ENCODE data around the gene ZBTB16. TPM values are rescaled to one million over a fixed set of nuclear protein-coding genes. Genes with fewer than 3 reads are reported as not detected.

ZBTB16 gene
- total RNA-seq, 2 donors from 2014 or later, result 3.3 to 4.0 TPM

- H3K4me1 Mint-ChIP-seq (ENCODE audit: low read depth), result peaks cover 14% of the 10 kb centered on the region
- ATAC-seq (replicated peaks in 1 of 2), result no peak
- DNase-seq, result no peak
- H3K27ac Mint-ChIP-seq, result no peak overlapping the region
- no peaks in the 10 kb centered on the region for H3K9me3 Mint-ChIP-seq
- H3K36me3 Mint-ChIP-seq (ENCODE audit: insufficient read depth in 2 of 2), result no peaks in the 10 kb centered on the region
- no peaks in the 10 kb centered on the region for H3K27me3 Mint-ChIP-seq (ENCODE audit: low read depth)
- no peak overlapping the region for H3K4me3 Mint-ChIP-seq
Observed at GRCh38 chr11:114215428-114215827, 155.9 kb downstream of the ZBTB16 start.

DNA sequence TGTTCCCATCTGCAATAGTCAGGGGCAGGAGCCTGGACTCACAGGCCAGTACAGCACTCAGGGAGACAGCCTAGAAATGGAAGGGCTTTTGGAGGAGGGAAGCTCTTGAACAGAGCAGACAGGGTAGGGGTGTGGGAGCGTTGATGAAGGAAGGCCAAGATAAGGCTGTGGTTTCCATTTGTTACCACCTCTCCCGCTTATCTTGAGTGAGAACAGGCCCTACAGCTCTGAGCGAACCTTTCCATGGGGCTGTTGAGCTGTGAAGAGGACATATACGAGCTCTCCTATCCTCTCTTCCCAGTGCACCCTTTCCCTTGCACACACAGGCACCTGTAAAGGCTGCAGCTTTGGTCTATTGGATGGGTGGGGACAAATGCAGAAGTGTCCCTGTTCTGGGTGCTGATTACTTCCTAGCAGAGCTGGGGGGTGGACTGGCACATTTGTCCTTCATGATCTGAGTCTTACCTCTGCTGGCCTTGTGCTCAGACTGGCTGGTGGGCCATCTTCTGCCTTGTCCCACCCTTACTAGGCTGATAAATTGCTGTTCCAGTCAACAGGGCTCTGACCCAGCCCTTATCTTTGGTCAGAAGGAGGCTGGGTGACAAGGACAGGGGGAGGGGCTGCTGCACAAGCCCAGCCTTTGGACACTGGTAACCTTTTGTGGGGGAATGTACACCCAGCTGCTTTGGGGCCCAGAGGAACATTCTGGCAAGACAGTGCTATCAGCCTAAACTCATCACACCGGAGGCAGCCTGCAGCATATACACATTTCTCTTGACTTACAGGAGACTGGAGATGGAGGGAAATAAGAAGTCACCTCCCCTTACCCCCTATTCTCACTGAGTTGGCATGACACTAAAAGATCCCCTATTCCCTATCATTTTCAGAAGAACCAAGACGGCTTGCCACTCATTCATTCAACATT, 156.6 kb downstream of the ZBTB16 start:
- ATAC-seq (replicated peaks in 1 of 2) (peak in 1 of 2 donors; percentile 19), DNase-seq (no peak)
- no peaks in the 10 kb centered on the region for H3K9me3 Mint-ChIP-seq
- peaks cover 14% of the 10 kb centered on the region for H3K4me1 Mint-ChIP-seq (ENCODE audit: low read depth)
- peak overlapping the region in 1 of 2 donors; percentile 2 for H3K4me3 Mint-ChIP-seq
- peak overlapping the region; percentile 14 for H3K27ac Mint-ChIP-seq
- H3K36me3 Mint-ChIP-seq (ENCODE audit: insufficient read depth in 2 of 2), result no peaks in the 10 kb centered on the region
- no peaks in the 10 kb centered on the region for H3K27me3 Mint-ChIP-seq (ENCODE audit: low read depth)

DNA sequence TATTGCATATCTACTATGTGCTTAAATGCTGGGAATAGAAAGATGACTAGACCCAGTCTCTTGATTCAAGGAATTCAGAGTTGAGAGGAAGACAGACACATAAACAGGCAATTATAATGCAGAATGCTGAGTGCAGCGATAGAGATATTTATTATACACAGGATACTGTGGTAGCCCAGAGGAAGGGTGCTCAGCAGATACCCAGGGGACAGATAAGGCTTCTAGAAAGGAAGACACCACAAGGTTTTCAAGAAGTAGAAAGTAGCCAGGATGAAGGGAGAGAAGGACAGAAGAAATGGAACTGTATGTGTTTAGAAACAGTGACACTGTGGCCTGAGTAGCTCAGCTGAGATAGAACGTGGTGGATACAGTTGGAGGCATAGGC, 157.3 kb downstream of the ZBTB16 start:
- peak overlapping the region in 1 of 2 donors; percentile 2 for H3K4me3 Mint-ChIP-seq
- no peak for DNase-seq

DNA sequence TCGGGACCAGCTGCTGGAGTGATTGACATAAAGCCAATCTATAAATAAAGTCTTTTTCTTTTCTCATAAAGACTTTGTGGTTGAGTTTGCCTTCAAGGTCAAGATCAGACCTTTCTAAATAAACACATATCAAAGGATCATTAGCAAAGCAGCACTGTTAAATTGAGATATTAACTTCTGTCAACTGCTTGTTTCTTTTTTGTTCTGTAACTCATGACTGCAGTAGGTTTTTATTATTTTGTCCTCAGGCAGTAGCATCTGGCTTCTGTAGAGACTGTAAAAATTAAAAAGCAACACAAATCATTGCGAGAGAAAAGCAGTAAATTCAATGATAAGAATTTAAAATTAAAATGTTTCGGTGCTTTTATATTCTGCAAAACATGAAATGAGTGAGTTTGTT, 159.0 kb downstream of the ZBTB16 start:
- Mint-ChIP-seq H3K36me3 (ENCODE audit: insufficient read depth in 2 of 2) (no peaks in the 10 kb centered on the region), H3K27ac (no peak overlapping the region), H3K27me3 (ENCODE audit: low read depth) (peaks cover under 1% of the 10 kb centered on the region), H3K4me1 (ENCODE audit: low read depth) (peaks cover 14% of the 10 kb centered on the region), H3K9me3 (no peaks in the 10 kb centered on the region), H3K4me3 (no peak overlapping the region)
- ATAC-seq (replicated peaks in 1 of 2), result no peak
- DNase-seq, result no peak

More for the DNA sequence above, 157.3 kb downstream of the ZBTB16 start:
- Mint-ChIP-seq H3K9me3 (no peaks in the 10 kb centered on the region), H3K27me3 (ENCODE audit: low read depth) (no peaks in the 10 kb centered on the region), H3K27ac (peak overlapping the region; percentile 14), H3K4me1 (ENCODE audit: low read depth) (peaks cover 14% of the 10 kb centered on the region), H3K36me3 (ENCODE audit: insufficient read depth in 2 of 2) (no peaks in the 10 kb centered on the region)
- peak; percentile 24 to 65 for ATAC-seq (replicated peaks in 1 of 2)

DNA sequence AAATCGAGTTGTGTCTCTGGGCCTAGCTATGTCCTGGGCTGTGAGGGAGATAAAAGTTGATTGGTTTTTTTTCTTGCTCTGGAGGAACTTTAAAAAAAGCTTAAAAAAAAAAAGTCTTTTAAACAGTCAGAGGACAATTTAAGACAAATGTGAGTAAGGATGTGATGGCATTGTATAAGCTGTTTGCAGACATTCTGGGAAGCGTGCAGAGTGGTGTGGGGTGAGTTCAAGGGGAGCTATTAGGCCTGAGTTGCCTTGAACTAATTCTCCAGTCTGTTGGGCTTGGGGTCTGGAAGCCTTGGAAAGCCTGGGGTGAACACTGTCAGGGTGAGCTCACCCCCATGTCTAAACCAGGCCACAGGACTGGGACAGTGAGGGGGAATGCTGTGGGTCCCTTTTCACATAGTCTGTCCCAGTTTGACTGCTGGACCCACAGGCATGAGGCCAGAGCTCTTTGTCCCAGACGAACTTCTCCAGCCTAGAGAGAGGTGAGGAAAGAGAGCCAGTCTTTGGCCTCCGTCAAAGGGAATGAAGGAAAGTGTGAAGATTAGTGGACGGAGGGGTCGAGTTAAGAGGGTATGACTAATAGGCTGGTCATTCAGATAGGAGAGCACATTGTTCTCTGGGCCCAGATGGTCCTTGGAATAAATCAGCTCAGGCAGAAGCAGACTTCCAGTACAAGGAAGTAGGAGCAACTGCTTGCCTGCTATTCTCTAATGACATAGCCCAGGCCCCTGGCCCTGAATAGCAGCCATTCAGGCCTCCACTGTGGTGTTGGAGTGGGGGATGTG, 160.2 kb downstream of the ZBTB16 start:
- H3K4me3 Mint-ChIP-seq, result no peak overlapping the region
- no peak for ATAC-seq (replicated peaks in 1 of 2)
- no peak for DNase-seq
- H3K9me3 Mint-ChIP-seq, result no peaks in the 10 kb centered on the region
- no peaks in the 10 kb centered on the region for H3K36me3 Mint-ChIP-seq (ENCODE audit: insufficient read depth in 2 of 2)
- H3K27ac Mint-ChIP-seq, result no peak overlapping the region
- H3K27me3 Mint-ChIP-seq (ENCODE audit: low read depth), result peaks cover 5% of the 10 kb centered on the region
- peaks cover 14% of the 10 kb centered on the region for H3K4me1 Mint-ChIP-seq (ENCODE audit: low read depth)

- Mint-ChIP-seq H3K9me3 (no peaks in the 10 kb centered on the region), H3K4me3 (no peak overlapping the region)
- DNase-seq, result no peak
Observed at GRCh38 chr11:114221037-114221436, 161.5 kb downstream of the ZBTB16 start.

DNA sequence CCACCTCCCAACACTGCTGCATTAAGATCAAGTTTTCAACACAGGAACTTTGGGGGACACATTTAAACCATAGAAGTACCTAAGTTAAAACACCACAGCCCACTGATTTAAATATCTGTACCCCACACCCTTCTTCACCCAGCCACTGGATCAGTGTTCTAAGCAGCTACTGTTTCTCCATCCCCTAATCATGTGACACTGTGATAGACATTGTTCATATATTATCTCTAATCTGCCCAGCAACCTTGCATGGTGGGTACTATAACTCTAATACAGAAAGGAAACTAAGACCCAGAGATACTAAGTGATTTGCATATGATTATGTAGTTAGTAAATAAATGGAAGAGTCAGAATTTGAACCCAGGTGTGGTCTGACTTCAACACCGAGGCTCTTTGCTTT, 166.2 kb downstream of the ZBTB16 start:
- ATAC-seq (replicated peaks in 1 of 2) (no peak), DNase-seq (no peak)
- Mint-ChIP-seq H3K4me3 (no peak overlapping the region), H3K9me3 (no peaks in the 10 kb centered on the region), H3K27ac (no peak overlapping the region), H3K36me3 (ENCODE audit: insufficient read depth in 2 of 2) (no peaks in the 10 kb centered on the region), H3K4me1 (ENCODE audit: low read depth) (peaks cover 9% of the 10 kb centered on the region), H3K27me3 (ENCODE audit: low read depth) (peaks cover 5% of the 10 kb centered on the region)

More at GRCh38 chr11:114221037-114221436, 161.5 kb downstream of the ZBTB16 start:
- no peak for ATAC-seq (replicated peaks in 1 of 2)
- no peaks in the 10 kb centered on the region for H3K36me3 Mint-ChIP-seq (ENCODE audit: insufficient read depth in 2 of 2)
- H3K27ac Mint-ChIP-seq, result no peak overlapping the region
- peaks cover 5% of the 10 kb centered on the region for H3K27me3 Mint-ChIP-seq (ENCODE audit: low read depth)
- H3K4me1 Mint-ChIP-seq (ENCODE audit: low read depth), result peaks cover 18% of the 10 kb centered on the region

DNA sequence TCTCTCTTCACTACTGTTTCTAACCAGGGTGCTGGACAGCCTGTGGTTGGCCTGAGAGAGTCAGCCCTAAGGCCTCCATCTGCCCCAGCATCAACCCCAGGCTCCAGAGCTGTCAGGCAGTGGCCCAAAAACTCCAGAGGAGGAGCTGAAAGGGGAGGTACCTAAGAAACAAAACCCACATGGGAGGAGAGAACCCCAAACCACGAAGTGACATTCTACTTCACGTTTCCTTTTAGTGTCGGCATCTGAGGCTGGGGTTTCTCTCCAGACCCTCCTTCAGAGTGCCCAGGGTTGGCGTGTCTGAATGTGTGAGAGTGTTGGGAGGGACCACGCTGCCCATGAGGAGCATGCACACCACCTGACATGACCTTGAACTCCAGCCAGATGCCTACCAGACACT, 166.8 kb downstream of the ZBTB16 start:
- Mint-ChIP-seq H3K4me3 (no peak overlapping the region), H3K27me3 (ENCODE audit: low read depth) (peaks cover 5% of the 10 kb centered on the region), H3K4me1 (ENCODE audit: low read depth) (peaks cover 9% of the 10 kb centered on the region), H3K36me3 (ENCODE audit: insufficient read depth in 2 of 2) (no peaks in the 10 kb centered on the region), H3K27ac (no peak overlapping the region), H3K9me3 (no peaks in the 10 kb centered on the region)
- DNase-seq, result no peak
- no peak for ATAC-seq (replicated peaks in 1 of 2)

GRCh38 chr11:114228435-114229411, 169.2 kb downstream of the ZBTB16 start:
- H3K36me3 Mint-ChIP-seq (ENCODE audit: insufficient read depth in 2 of 2), result no peaks in the 10 kb centered on the region
- H3K27me3 Mint-ChIP-seq (ENCODE audit: low read depth), result peaks cover 2% of the 10 kb centered on the region
- no peak overlapping the region for H3K27ac Mint-ChIP-seq
- ATAC-seq (replicated peaks in 1 of 2), result no peak
- H3K9me3 Mint-ChIP-seq, result no peaks in the 10 kb centered on the region
- H3K4me1 Mint-ChIP-seq (ENCODE audit: low read depth), result peaks cover 9% of the 10 kb centered on the region
- no peak overlapping the region for H3K4me3 Mint-ChIP-seq
- DNase-seq, result no peak

DNA sequence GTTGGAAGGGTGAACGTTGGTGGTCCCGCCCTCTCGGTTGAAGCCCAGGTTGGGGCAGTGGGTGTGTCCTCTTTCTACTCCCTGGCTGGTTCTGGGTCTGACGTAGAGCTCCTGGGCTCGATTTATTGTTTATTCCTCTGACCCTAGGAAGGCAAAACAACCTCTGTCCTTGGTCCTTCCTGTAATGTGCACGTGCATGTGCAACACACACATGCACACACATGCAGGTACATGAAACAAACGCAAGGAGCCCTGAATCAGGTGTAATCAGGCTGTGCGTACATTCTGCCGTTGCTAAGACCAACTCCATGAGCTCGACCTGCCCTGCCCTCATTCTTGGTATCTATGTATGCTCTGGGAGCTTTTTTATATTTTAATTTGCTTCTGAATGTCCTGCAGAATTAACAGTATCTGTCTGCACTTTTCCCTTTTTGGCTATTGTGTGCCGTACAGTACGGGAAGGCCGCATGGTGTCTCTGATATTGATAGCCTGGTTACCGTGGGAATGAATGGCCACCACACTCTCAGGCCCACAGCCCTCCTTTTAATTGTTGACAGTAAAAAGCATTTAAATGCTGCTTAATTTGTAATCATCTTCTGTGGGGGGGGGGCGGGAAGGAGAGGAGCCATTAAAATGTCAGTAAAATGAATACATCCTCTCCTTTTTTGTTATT, 170.7 kb downstream of the ZBTB16 start:
- no peak overlapping the region for H3K27ac Mint-ChIP-seq
- no peaks in the 10 kb centered on the region for H3K9me3 Mint-ChIP-seq
- no peak for DNase-seq
- peaks cover 9% of the 10 kb centered on the region for H3K4me1 Mint-ChIP-seq (ENCODE audit: low read depth)
- no peaks in the 10 kb centered on the region for H3K36me3 Mint-ChIP-seq (ENCODE audit: insufficient read depth in 2 of 2)
- no peaks in the 10 kb centered on the region for H3K27me3 Mint-ChIP-seq (ENCODE audit: low read depth)
- no peak overlapping the region for H3K4me3 Mint-ChIP-seq
- no peak for ATAC-seq (replicated peaks in 1 of 2)

DNA sequence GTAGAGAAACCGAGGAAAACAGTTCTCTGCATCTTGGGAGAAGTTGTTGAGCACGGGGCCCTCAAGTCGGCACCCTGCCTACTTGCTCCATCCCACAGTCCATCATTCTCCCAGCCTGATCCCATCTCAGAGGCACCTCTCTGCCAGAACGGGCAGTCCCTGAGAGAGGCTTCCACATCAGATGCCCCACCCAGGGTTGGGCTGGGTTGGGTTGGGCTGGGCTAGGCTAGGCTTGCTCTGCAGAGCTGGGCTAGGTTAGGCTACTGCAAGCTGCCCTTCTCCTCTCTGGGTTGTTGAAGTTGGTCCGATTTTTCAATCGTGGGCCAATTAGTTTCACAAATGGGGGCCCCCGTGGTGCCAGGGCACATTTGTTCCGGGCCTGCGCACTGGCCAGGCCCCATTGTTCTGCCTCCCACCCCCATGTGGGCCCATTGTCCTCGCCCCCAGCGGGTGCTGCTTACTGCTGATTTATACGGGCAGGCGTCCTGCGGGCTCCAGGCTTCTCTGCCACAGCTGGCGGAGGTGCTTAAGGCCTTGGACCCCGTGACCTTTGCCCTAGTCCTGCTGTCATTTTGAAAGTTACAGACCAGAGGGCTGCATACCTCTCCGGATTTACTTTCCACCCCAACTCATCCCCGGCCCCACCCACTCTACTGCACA, 173.0 kb downstream of the ZBTB16 start:
- Mint-ChIP-seq H3K4me1 (ENCODE audit: low read depth) (no peaks in the 10 kb centered on the region), H3K9me3 (no peaks in the 10 kb centered on the region), H3K36me3 (ENCODE audit: insufficient read depth in 2 of 2) (no peaks in the 10 kb centered on the region), H3K27ac (no peak overlapping the region), H3K4me3 (no peak overlapping the region), H3K27me3 (ENCODE audit: low read depth) (no peaks in the 10 kb centered on the region)
- ATAC-seq (replicated peaks in 1 of 2) (no peak), DNase-seq (no peak)

GRCh38 chr11:114233755-114234154, 174.2 kb downstream of the ZBTB16 start:
- no peak for ATAC-seq (replicated peaks in 1 of 2)
- no peak overlapping the region for H3K4me3 Mint-ChIP-seq
- no peak for DNase-seq
- no peaks in the 10 kb centered on the region for H3K27me3 Mint-ChIP-seq (ENCODE audit: low read depth)
- H3K4me1 Mint-ChIP-seq (ENCODE audit: low read depth), result no peaks in the 10 kb centered on the region
- no peak overlapping the region for H3K27ac Mint-ChIP-seq
- no peaks in the 10 kb centered on the region for H3K9me3 Mint-ChIP-seq
- H3K36me3 Mint-ChIP-seq (ENCODE audit: insufficient read depth in 2 of 2), result no peaks in the 10 kb centered on the region
